ENCODE measurements around the gene MRPL17.

DNA sequence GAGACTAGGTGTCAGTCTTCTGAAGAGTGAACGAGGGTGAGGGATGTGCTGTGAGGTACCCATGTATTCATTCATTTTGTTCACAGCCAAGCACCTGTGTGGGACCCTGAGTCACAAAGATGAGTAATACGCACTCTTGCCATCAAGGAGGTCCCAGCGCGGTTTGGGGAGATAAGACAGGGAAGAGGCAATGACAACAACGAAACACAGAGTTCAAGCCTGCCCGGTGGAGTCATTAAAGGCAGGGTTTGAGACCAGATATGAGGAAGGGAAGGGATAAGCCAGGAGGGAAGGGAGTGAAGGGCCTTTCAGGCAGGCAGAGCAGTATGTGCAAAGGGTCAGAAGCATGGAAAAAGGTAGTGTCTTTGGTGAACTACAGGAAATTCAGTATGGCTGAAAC is 32.2 kb downstream of the MRPL17 start:
- TF ChIP-seq, protein P1, sequence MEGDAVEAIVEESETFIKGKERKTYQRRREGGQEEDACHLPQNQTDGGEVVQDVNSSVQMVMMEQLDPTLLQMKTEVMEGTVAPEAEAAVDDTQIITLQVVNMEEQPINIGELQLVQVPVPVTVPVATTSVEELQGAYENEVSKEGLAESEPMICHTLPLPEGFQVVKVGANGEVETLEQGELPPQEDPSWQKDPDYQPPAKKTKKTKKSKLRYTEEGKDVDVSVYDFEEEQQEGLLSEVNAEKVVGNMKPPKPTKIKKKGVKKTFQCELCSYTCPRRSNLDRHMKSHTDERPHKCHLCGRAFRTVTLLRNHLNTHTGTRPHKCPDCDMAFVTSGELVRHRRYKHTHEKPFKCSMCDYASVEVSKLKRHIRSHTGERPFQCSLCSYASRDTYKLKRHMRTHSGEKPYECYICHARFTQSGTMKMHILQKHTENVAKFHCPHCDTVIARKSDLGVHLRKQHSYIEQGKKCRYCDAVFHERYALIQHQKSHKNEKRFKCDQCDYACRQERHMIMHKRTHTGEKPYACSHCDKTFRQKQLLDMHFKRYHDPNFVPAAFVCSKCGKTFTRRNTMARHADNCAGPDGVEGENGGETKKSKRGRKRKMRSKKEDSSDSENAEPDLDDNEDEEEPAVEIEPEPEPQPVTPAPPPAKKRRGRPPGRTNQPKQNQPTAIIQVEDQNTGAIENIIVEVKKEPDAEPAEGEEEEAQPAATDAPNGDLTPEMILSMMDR (conservative IDR thresholded peaks at IDR 0.05): no peak
- TF ChIP-seq ZFX (IDR thresholded peaks at IDR 0.05): no peak

All from C4-2B (cell line).